B cell (primary cell): ENCODE data around the gene AMOTL1.

Experiments used
- EZH2 ChIP-seq: IDR thresholded peaks from 2 replicates; pipeline ENCODE4 v1.6.1; 2012; ENCODE audit warnings: borderline replicate concordance, low read depth, mild to moderate bottlenecking, moderate library complexity, low read length; ENCODE audit not compliant: insufficient read depth, poor library complexity, severe bottlenecking
- TF ChIP-seq, protein P1 (sequence below): fragments of 200-600 bp; IDR thresholded peaks from one replicate; pipeline ENCODE4 v1.8.0; 2022; ENCODE audit warnings: antibody characterized with exemption, mild to moderate bottlenecking

GRCh38 chr11:94785509-94785908 is 17.4 kb downstream of the AMOTL1 start:
- TF ChIP-seq, protein P1, sequence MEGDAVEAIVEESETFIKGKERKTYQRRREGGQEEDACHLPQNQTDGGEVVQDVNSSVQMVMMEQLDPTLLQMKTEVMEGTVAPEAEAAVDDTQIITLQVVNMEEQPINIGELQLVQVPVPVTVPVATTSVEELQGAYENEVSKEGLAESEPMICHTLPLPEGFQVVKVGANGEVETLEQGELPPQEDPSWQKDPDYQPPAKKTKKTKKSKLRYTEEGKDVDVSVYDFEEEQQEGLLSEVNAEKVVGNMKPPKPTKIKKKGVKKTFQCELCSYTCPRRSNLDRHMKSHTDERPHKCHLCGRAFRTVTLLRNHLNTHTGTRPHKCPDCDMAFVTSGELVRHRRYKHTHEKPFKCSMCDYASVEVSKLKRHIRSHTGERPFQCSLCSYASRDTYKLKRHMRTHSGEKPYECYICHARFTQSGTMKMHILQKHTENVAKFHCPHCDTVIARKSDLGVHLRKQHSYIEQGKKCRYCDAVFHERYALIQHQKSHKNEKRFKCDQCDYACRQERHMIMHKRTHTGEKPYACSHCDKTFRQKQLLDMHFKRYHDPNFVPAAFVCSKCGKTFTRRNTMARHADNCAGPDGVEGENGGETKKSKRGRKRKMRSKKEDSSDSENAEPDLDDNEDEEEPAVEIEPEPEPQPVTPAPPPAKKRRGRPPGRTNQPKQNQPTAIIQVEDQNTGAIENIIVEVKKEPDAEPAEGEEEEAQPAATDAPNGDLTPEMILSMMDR: no peak
- TF ChIP-seq EZH2: no peak
